GM18951 (cell line): ENCODE results near the gene CCDC6.
"Not testable (repeated sequence)": the region's sequence is repeated elsewhere in the genome, so short reads cannot be mapped to it uniquely, and the experiment has no call there.

Source experiments
- POLR2A ChIP-seq: IDR thresholded peaks from 4 replicates; pipeline ENCODE4 v1.6.1; 2011; ENCODE audit warnings: mild to moderate bottlenecking; ENCODE audit not compliant: insufficient read length, insufficient read depth; ENCODE audit errors: extremely low read depth
- in situ Hi-C: fragments of 300-500 bp; cut with MboI; formaldehyde crosslinking; loops from one replicate; pipeline ENCODE4 v1.12.0; 2022; ENCODE audit warnings: low sequenced_read_pairs, mixed read lengths, inconsistent platforms; ENCODE audit not compliant: unreplicated experiment

CCDC6 gene

GRCh38 chr10:59881640-59882039 is 24.7 kb downstream of the CCDC6 start:
- TF ChIP-seq POLR2A: no peak
- in situ Hi-C loops: no loop called here

GRCh38 chr10:59880971-59881510 is 25.3 kb downstream of the CCDC6 start:
- in situ Hi-C loops: no loop called here
- no peak for TF ChIP-seq POLR2A

- no peak for TF ChIP-seq POLR2A
- in situ Hi-C loops: no loop called here
Measured at GRCh38 chr10:59880019-59880717, 26.2 kb downstream of the CCDC6 start.

GRCh38 chr10:59879363-59879913 is 26.9 kb downstream of the CCDC6 start:
- in situ Hi-C loops: no loop called here
- TF ChIP-seq POLR2A: no peak

- in situ Hi-C loops: no loop called here
- TF ChIP-seq POLR2A: no peak
Measured at GRCh38 chr10:59878915-59879314, 27.4 kb downstream of the CCDC6 start.

- in situ Hi-C loops: no loop called here
- no peak for TF ChIP-seq POLR2A
Measured at GRCh38 chr10:59878289-59878688, 28.1 kb downstream of the CCDC6 start.

GRCh38 chr10:59877191-59877671 is 29.1 kb downstream of the CCDC6 start:
- in situ Hi-C loops: no loop called here
- TF ChIP-seq POLR2A: no peak

GRCh38 chr10:59876695-59877094 is 29.7 kb downstream of the CCDC6 start:
- no peak for TF ChIP-seq POLR2A
- in situ Hi-C loops: no loop called here

GRCh38 chr10:59876208-59876607 is 30.1 kb downstream of the CCDC6 start:
- in situ Hi-C loops: not testable (repeated sequence)

- in situ Hi-C loops: no loop called here
- no peak for TF ChIP-seq POLR2A
Measured at GRCh38 chr10:59873896-59874295, 32.5 kb downstream of the CCDC6 start.

GRCh38 chr10:59872892-59873463 is 33.4 kb downstream of the CCDC6 start:
- no peak for TF ChIP-seq POLR2A
- in situ Hi-C loops: no loop called here

- in situ Hi-C loops: no loop called here
Measured at GRCh38 chr10:59870152-59870551, 36.2 kb downstream of the CCDC6 start.

GRCh38 chr10:59869594-59869940 is 36.8 kb downstream of the CCDC6 start:
- in situ Hi-C loops: no loop called here
- no peak for TF ChIP-seq POLR2A

More at GRCh38 chr10:59870152-59870551, 36.2 kb downstream of the CCDC6 start:
- no peak for TF ChIP-seq POLR2A
